IMR-90 (cell line): ENCODE results near the gene NKX2-3. TPM values are rescaled to one million over a fixed set of nuclear protein-coding genes. Genes with fewer than 3 reads are reported as not detected.

ENCODE experiments used
- ATAC-seq: fragments of 200-7000 bp; cut with Tn5 transposase; 2 replicates; pipeline ENCODE4 v1.9.1; 2020; ENCODE audit warnings: low read depth, mild to moderate bottlenecking, moderate library complexity
- BruUV-seq: library from RNA; stranded (reverse); fragments of 400-500 nt; replicated peaks from 2 replicates; lab custom pipeline; 2021; lab: Mats Ljungman, UMichigan
- CTCF ChIA-PET: fragments of 300-600 bp; formaldehyde crosslinking; extraction: SDS; loops from one replicate; lab custom pipeline; 2021; ENCODE audit warnings: antibody characterized with exemption; lab: Yijun Ruan, JAX
- POLR2A ChIA-PET: fragments of 300-600 bp; sonication (Branson Sonifier 250); formaldehyde crosslinking; loops from one replicate; lab custom pipeline; 2022; ENCODE audit warnings: antibody characterized with exemption; ENCODE audit not compliant: unreplicated experiment; lab: Charles Lee
- DNase-seq: peaks from one replicate; pipeline ENCODE4 v3.0.0; 2013
- H2AFZ ChIP-seq: replicated peaks from 2 replicates; pipeline ENCODE3; 2013; ENCODE audit warnings: low read length, mild to moderate bottlenecking; ENCODE audit not compliant: poor library complexity
- H2AK5ac ChIP-seq: 2 replicates; pipeline ENCODE4 v1.6.1; 2013; ENCODE audit warnings: low read depth, low read length, inconsistent platforms
- H2AK9ac ChIP-seq: replicated peaks from 2 replicates; pipeline ENCODE3; 2013; ENCODE audit warnings: mild to moderate bottlenecking, low read depth, low read length, moderate library complexity; ENCODE audit not compliant: poor library complexity
- H2BK120ac ChIP-seq: 2 replicates; pipeline ENCODE4 v1.6.1; 2013; ENCODE audit warnings: low read depth, low read length, inconsistent platforms
- H2BK15ac ChIP-seq: 3 replicates; pipeline ENCODE4 v1.6.1; 2013; ENCODE audit warnings: low read depth, low read length, inconsistent platforms
- H2BK20ac ChIP-seq: 2 replicates; pipeline ENCODE4 v1.6.1; 2013; ENCODE audit warnings: low read depth, mild to moderate bottlenecking, inconsistent platforms, low read length, moderate library complexity
- H2BK5ac ChIP-seq: 2 replicates; pipeline ENCODE4 v1.6.1; 2013; ENCODE audit warnings: mild to moderate bottlenecking, low read depth, low read length, inconsistent platforms; ENCODE audit not compliant: poor library complexity, severe bottlenecking
- H3K14ac ChIP-seq: replicated peaks from 2 replicates; pipeline ENCODE4 v1.6.1; 2013; ENCODE audit warnings: low read depth, low read length, inconsistent platforms
- H3K18ac ChIP-seq: 2 replicates; pipeline ENCODE4 v1.6.1; 2013; ENCODE audit warnings: low read depth, low read length, control low read depth
- H3K23ac ChIP-seq: 2 replicates; pipeline ENCODE4 v1.6.1; 2013; ENCODE audit warnings: low read depth, low read length, inconsistent platforms
- H3K27ac ChIP-seq: 2 replicates; pipeline ENCODE4 v1.5.1; 2013; ENCODE audit warnings: mild to moderate bottlenecking, control low read depth, low read length; ENCODE audit not compliant: insufficient read depth
- H3K27me3 ChIP-seq: 2 replicates; pipeline ENCODE4 v1.6.1; 2013; ENCODE audit warnings: low read length; ENCODE audit not compliant: control insufficient read depth, insufficient read depth
- H3K36me3 ChIP-seq: 2 replicates; pipeline ENCODE4 v1.6.1; 2013; ENCODE audit warnings: low read length, mixed read lengths; ENCODE audit not compliant: control insufficient read depth, insufficient read depth
- H3K4ac ChIP-seq: 2 replicates; pipeline ENCODE4 v1.6.1; 2013; ENCODE audit warnings: low read depth, low read length, inconsistent platforms
- H3K4me1 ChIP-seq: 2 replicates; pipeline ENCODE4 v1.6.1; 2013; ENCODE audit warnings: low read length, mixed read lengths; ENCODE audit not compliant: control insufficient read depth, insufficient read depth
- H3K4me2 ChIP-seq: 2 replicates; pipeline ENCODE4 v1.6.1; 2013; ENCODE audit warnings: low read depth, mild to moderate bottlenecking, control low read depth, low read length, moderate library complexity
- H3K4me3 ChIP-seq: 2 replicates; pipeline ENCODE4 v1.5.1; 2013; ENCODE audit warnings: low read depth, mild to moderate bottlenecking, control low read depth, low read length, moderate library complexity; ENCODE audit not compliant: insufficient read depth
- H3K56ac ChIP-seq: 2 replicates; pipeline ENCODE4 v1.6.1; 2013; ENCODE audit warnings: low read length, inconsistent platforms; ENCODE audit not compliant: insufficient read depth; ENCODE audit errors: extremely low read depth
- H3K79me1 ChIP-seq, 2 experiments: 2 replicates each; pipeline ENCODE4 v1.6.1; 2013; ENCODE audit warnings: low read length in 2 of 2, inconsistent platforms in 1 of 2, low read depth in 1 of 2
- H3K9ac ChIP-seq: 2 replicates; pipeline ENCODE4 v1.6.1; 2013; ENCODE audit warnings: low read depth, low read length, control low read depth
- H3K9me1 ChIP-seq: 2 replicates; pipeline ENCODE4 v1.6.1; 2013; ENCODE audit warnings: low read length, inconsistent platforms; ENCODE audit not compliant: insufficient read depth
- H3K9me3 ChIP-seq: 2 replicates; pipeline ENCODE4 v1.6.1; 2013; ENCODE audit warnings: low read length; ENCODE audit not compliant: control insufficient read depth, insufficient read depth
- H4K20me1 ChIP-seq: 2 replicates; pipeline ENCODE4 v1.6.1; 2013; ENCODE audit warnings: low read length, inconsistent platforms; ENCODE audit not compliant: insufficient read depth
- H4K5ac ChIP-seq: 2 replicates; pipeline ENCODE4 v1.6.1; 2013; ENCODE audit warnings: mild to moderate bottlenecking, low read depth, low read length, control low read depth
- H4K8ac ChIP-seq, 2 experiments: 2 replicates each; pipeline ENCODE4 v1.6.1; 2013; ENCODE audit warnings: low read depth in 2 of 2, low read length in 2 of 2, control low read depth in 1 of 2, inconsistent platforms in 1 of 2
- H4K91ac ChIP-seq: 2 replicates; pipeline ENCODE4 v1.6.1; 2013; ENCODE audit warnings: low read depth, low read length, inconsistent platforms; ENCODE audit not compliant: insufficient read depth
- CEBPB ChIP-seq: IDR thresholded peaks from 2 replicates; pipeline ENCODE4 v1.6.1; 2012; ENCODE audit warnings: low read depth, low read length, improper control_type of control experiment
- CHD1 ChIP-seq: IDR thresholded peaks from 2 replicates; pipeline ENCODE4 v1.6.1; 2012; ENCODE audit warnings: low read depth, low read length, improper control_type of control experiment
- CTCF ChIP-seq: conservative IDR thresholded peaks from 2 replicates; pipeline ENCODE4 v1.5.1; 2012; ENCODE audit warnings: mild to moderate bottlenecking, low read depth, low read length, improper control_type of control experiment
- ELK1 ChIP-seq: fragments of 150-350 bp; IDR thresholded peaks from 2 replicates; pipeline ENCODE4 v1.6.1; 2016; ENCODE audit warnings: low read depth, mild to moderate bottlenecking, low read length, moderate library complexity, borderline replicate concordance
- MAFK ChIP-seq: IDR thresholded peaks from 2 replicates; pipeline ENCODE4 v1.6.1; 2012; ENCODE audit warnings: low read depth, low read length, improper control_type of control experiment
- MAZ ChIP-seq: IDR thresholded peaks from 2 replicates; pipeline ENCODE4 v1.6.1; 2012; ENCODE audit warnings: low read depth, mild to moderate bottlenecking, low read length, improper control_type of control experiment, moderate library complexity, borderline replicate concordance
- MXI1 ChIP-seq: IDR thresholded peaks from 2 replicates; pipeline ENCODE4 v1.6.1; 2012; ENCODE audit warnings: low read depth, mild to moderate bottlenecking, low read length, moderate library complexity, borderline replicate concordance
- NFE2L2 ChIP-seq: fragments of 150-350 bp; IDR thresholded peaks from 2 replicates; pipeline ENCODE4 v1.6.1; 2016; ENCODE audit warnings: low read depth, mild to moderate bottlenecking, low read length
- POLR2A ChIP-seq: IDR thresholded peaks from 2 replicates; pipeline ENCODE4 v1.6.1; 2012; ENCODE audit warnings: mild to moderate bottlenecking, low read depth, low read length
- RAD21 ChIP-seq: IDR thresholded peaks from 2 replicates; pipeline ENCODE4 v1.6.1; 2012; ENCODE audit warnings: low read length, improper control_type of control experiment
- RCOR1 ChIP-seq: IDR thresholded peaks from 2 replicates; pipeline ENCODE4 v1.6.1; 2012; ENCODE audit warnings: mild to moderate bottlenecking, low read length, improper control_type of control experiment; ENCODE audit not compliant: insufficient replicate concordance
- RFX5 ChIP-seq: IDR thresholded peaks from 2 replicates; pipeline ENCODE4 v1.8.0; 2012; ENCODE audit warnings: low read depth, mild to moderate bottlenecking, low read length, moderate library complexity
- USF2 ChIP-seq: fragments of 150-350 bp; IDR thresholded peaks from 2 replicates; pipeline ENCODE4 v1.6.1; 2017; ENCODE audit warnings: mild to moderate bottlenecking, antibody characterized with exemption, low read length, low read depth
- WGBS, 2 experiments: methylation state at CpG; one replicate each; pipeline versions ENCODE4 v1.1.5 to v1.1.7; 2013; ENCODE audit warnings: missing lambda C conversion rate in 2 of 2; ENCODE audit not compliant: insufficient read length in 1 of 2; ENCODE audit errors: extremely low coverage in 2 of 2; 5-methylcytosine and 5-hydroxymethylcytosine counted together
- dilution Hi-C: fragments of 300-500 bp; cut with HindIII; formaldehyde crosslinking; loops from one replicate; pipeline ENCODE4 v1.14.3; 2018; ENCODE audit warnings: low sequenced_read_pairs; ENCODE audit not compliant: unreplicated experiment
- in situ Hi-C: fragments of 300-500 bp; cut with MboI; formaldehyde crosslinking; loops from 3 replicates; pipeline ENCODE4 v1.14.3; 2019; ENCODE audit warnings: low sequenced_read_pairs, inconsistent platforms, mixed read lengths
- intact Hi-C: fragments of 100-400 bp; cut with micrococcal nuclease; formaldehyde crosslinking; loops from 2 replicates; pipeline ENCODE4 v1.10.0; 2022
- polyA plus RNA-seq, 3 experiments: library from polyadenylated mRNA; depleted of rRNA; stranded (reverse); fragments of >200 nt; gene quantifications; 2 replicates each; pipeline ENCODE4 v1.2.3, GENCODE V29; 2012; ENCODE audit warnings: low replicate concordance in 1 of 3
- total RNA-seq: library from RNA; depleted of rRNA; stranded (reverse); fragments of >200 nt; gene quantifications from 2 replicates; pipeline ENCODE4 v1.2.3, GENCODE V29; 2012

NKX2-3 gene
- total and polyA plus RNA-seq, 2 of the 4 experiments (the other 2 are of a cell fraction) = not detected

GRCh38 chr10:99524736-99525380, 7.9 kb upstream of the NKX2-3 start:
- Histone ChIP-seq H2BK20ac (no peak overlapping the region), H4K8ac (no peak overlapping the region), H2BK5ac (no peak overlapping the region), H3K56ac (no peak overlapping the region), H3K36me3 (no peaks in the 10 kb centered on the region), H3K27me3 (peaks cover 92% of the 10 kb centered on the region), H3K4ac (no peak overlapping the region), H3K79me1 (no peaks in the 10 kb centered on the region), H4K5ac (no peak overlapping the region), H3K23ac (no peak overlapping the region), H3K9me3 (peaks cover 10% of the 10 kb centered on the region), H3K14ac (no peak overlapping the region), H3K4me3 (no peak overlapping the region), H2AFZ (no peak overlapping the region), H3K9me1 (no peaks in the 10 kb centered on the region), H3K18ac (no peak overlapping the region), H2AK9ac (no peak overlapping the region), H3K27ac (no peak overlapping the region), H3K4me1 (no peaks in the 10 kb centered on the region), H2BK120ac (no peak overlapping the region), H4K91ac (no peak overlapping the region), H4K20me1 (peaks cover 5% of the 10 kb centered on the region; the same call in 1 of the 2 replicates), H2AK5ac (no peak overlapping the region), H3K9ac (no peak overlapping the region), H3K4me2 (no peak overlapping the region), H2BK15ac (no peak overlapping the region)
- intact Hi-C loops = loop anchor here (5.0 kb wide), 1 partner anchor 73 kb away; no protein-coding TSS in a partner anchor
- dilution Hi-C loops = no loop called here
- ATAC-seq = no peak
- DNase-seq = no peak
- no peak for TF ChIP-seq NFE2L2
- no peak for TF ChIP-seq RFX5
- TF ChIP-seq MXI1 = no peak
- TF ChIP-seq MAZ = no peak
- TF ChIP-seq RCOR1 = no peak
- no peak for TF ChIP-seq RAD21
- no peak for TF ChIP-seq POLR2A
- no peak for TF ChIP-seq USF2
- no peak for TF ChIP-seq CTCF
- TF ChIP-seq CEBPB = no peak
- no peak for TF ChIP-seq CHD1
- no peak for TF ChIP-seq ELK1
- TF ChIP-seq MAFK = no peak
- POLR2A ChIA-PET = no interaction called here
- WGBS, 2 experiments = no CpG with 5 or more reads among the region's 10 CpGs
- in situ Hi-C loops = no loop called here
- CTCF ChIA-PET = no interaction called here
- no TSS peak for BruUV-seq
